OCI-LY1 (cell line): ENCODE measurements around the gene OLFM1.

Source experiments
- EZH2 ChIP-seq: fragments of 200-600 bp; sonication (generic), shearing (Covaris generic); IDR thresholded peaks from 2 replicates; pipeline ENCODE4 v1.8.0; 2017; ENCODE audit warnings: borderline replicate concordance, mixed run types, mild to moderate bottlenecking, antibody characterized with exemption, low read length, moderate library complexity, mixed read lengths
- TF ChIP-seq, protein P1 (sequence below): fragments of 200-600 bp; sonication (generic), shearing (Covaris generic); IDR thresholded peaks from 2 replicates; pipeline ENCODE4 v1.5.1; 2017; ENCODE audit warnings: mild to moderate bottlenecking, antibody characterized with exemption, low read length, moderate library complexity, mixed read lengths

- TF ChIP-seq, protein P1, sequence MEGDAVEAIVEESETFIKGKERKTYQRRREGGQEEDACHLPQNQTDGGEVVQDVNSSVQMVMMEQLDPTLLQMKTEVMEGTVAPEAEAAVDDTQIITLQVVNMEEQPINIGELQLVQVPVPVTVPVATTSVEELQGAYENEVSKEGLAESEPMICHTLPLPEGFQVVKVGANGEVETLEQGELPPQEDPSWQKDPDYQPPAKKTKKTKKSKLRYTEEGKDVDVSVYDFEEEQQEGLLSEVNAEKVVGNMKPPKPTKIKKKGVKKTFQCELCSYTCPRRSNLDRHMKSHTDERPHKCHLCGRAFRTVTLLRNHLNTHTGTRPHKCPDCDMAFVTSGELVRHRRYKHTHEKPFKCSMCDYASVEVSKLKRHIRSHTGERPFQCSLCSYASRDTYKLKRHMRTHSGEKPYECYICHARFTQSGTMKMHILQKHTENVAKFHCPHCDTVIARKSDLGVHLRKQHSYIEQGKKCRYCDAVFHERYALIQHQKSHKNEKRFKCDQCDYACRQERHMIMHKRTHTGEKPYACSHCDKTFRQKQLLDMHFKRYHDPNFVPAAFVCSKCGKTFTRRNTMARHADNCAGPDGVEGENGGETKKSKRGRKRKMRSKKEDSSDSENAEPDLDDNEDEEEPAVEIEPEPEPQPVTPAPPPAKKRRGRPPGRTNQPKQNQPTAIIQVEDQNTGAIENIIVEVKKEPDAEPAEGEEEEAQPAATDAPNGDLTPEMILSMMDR, result no peak
- no peak for TF ChIP-seq EZH2
Measured at GRCh38 chr9:135157856-135158563, 70.5 kb downstream of the OLFM1 start.
